GM18505 (cell line): ENCODE data around the gene RAP1GAP.
"Not testable (repeated sequence)": the region's sequence is repeated elsewhere in the genome, so short reads cannot be mapped to it uniquely, and the experiment has no call there.

Experiments
- ATAC-seq: cut with Tn5 transposase; IDR thresholded peaks from one replicate; pipeline ENCODE4 v1.9.1; 2021; ENCODE audit not compliant: unreplicated experiment
- POLR2A ChIP-seq: IDR thresholded peaks from 4 replicates; pipeline ENCODE4 v1.6.1; 2011; ENCODE audit warnings: borderline replicate concordance; ENCODE audit not compliant: insufficient read depth, insufficient read length; ENCODE audit errors: extremely low read depth

The RAP1GAP gene

DNA sequence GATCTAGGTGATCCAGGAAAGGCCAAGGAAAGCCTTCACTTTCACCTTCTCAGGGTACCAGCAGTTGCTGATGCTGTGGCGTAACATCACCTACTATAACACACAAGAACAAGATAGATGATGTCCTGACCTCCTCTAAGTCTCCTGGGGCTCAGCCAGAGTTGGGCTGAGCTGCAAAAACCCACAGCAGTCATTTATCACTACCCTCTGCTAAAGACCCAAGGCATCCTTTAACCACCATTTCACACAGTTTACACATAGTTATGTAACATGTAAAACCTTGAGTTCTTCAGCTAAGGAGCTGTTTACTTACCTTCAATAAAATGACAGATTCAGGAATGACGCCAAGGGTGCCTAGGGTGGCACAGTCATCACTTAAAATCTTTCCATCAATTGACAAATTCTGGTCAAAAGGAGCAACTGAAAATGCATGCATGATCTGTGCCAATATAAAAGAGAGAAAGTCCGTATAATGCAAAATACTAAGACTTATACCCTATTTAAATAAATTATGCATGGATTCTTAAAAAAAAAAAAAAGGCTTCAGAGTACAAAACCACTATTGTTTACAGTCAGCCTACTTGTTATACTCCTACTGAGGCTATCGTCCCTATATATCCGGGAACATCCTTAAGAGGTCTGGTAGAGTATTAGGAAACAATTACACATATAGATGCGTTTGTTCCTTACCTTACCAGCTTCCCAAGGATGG is 20.7 kb upstream of the RAP1GAP start:
- TF ChIP-seq POLR2A = no peak
- ATAC-seq = no peak

DNA sequence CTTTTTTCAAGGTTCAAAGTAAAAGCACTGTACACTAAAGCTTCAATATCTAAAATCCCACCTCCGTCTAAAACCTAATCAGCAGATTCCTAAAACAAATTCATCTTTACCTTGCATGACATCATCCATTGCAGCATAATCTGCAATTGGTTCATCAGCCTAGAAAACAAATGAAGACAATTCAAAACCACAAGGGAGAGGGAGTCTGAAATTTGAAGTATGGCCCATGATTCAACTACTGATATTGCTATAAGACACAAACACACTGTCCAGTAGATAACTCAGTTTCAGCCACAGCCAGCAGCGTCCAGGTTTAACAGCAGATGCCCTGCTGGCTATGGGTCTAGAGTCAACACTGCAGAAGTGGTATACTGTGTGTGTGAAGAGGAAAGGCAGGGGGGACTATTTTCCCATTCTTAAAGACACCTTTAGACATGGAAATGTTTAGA is 17.9 kb upstream of the RAP1GAP start:
- TF ChIP-seq POLR2A = no peak
- ATAC-seq = no peak

DNA sequence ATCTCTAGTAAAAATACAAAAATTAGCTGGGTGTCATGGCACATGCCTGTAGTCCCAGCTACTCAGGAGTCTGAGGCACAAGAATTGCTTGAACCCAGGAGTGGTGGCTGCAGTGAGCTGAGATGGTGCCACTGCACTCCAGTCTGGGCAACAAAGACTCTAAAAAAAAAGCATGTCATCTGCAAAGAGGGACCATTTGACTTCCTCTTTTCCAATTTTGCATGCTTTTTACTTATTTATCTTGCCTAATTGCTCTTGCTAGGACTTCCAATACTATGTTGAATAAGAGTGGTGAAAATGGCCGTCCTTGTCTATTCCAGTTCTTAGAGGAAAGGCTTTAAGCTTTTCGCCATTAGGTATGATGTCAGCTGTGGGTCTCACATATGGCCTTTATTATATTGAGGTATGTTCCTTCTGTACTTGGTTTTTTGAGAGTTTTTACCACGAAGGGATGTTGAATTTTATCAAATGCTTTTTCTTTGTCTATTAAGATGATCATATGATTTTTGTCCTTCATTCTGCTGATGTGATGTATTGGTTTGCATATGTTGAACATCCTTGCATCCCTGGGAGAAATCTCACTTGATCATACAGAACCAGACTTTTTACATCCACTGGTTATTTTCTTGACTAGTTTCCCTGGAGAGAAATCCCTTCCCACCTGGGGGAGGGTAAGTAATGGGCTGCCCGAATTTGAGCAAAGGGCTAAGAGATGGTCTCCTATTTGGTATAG is 17.0 kb upstream of the RAP1GAP start:
- no peak for TF ChIP-seq POLR2A
- ATAC-seq = no peak

- no peak for ATAC-seq
- no peak for TF ChIP-seq POLR2A
These were observed 12.3 kb upstream of the RAP1GAP start for GRCh38 chr1:21681426-21681825.

DNA sequence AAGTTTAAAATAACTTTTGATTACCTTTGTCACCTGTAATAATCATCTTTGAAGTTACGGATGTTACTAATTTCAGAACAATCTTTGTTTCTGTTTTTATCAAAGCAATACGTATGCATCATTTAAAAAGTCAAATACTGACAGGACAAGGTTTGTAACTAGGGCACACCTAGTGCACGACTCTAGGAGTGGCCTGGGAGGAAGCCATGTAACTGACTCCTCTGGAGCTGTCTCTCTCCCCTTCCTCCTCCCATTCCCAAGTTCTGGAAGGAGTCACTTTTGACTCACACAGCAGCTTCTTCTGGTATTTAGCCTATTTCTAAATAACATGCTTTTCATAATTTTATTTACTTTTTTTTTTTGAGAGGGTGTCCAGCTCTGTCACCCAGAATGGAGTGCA is 11.8 kb upstream of the RAP1GAP start:
- TF ChIP-seq POLR2A = no peak
- no peak for ATAC-seq

- ATAC-seq = no peak
- TF ChIP-seq POLR2A = no peak
These were observed 11.2 kb upstream of the RAP1GAP start for GRCh38 chr1:21680381-21680780.

DNA sequence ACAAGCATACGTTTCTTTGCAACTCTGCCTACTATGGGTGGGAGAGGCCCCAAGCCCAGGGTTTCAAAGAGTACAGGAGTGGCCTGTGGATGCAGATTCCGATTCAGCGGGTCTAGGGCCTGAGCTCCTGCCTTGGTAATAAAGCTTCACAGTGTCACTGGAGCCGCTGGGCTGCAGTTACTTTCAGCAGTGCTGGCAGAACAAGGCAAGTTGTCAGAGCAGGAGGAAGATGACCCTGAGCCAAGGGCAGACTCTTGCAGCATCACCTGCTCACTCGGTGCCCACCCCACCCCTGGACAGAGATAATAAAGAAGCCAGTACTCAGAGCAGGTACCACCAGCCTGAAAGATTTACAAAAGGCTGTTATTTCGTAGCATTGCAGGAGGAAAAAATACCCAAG is 8.0 kb upstream of the RAP1GAP start:
- ATAC-seq = no peak

GRCh38 chr1:21674957-21675356 is 5.8 kb upstream of the RAP1GAP start:
- no peak for TF ChIP-seq POLR2A
- no peak for ATAC-seq

More for the DNA sequence above, 8.0 kb upstream of the RAP1GAP start:
- no peak for TF ChIP-seq POLR2A

- not testable (repeated sequence) for ATAC-seq
These were observed 4.7 kb upstream of the RAP1GAP start for GRCh38 chr1:21673853-21674252.

GRCh38 chr1:21673277-21673780 is 4.2 kb upstream of the RAP1GAP start:
- ATAC-seq = no peak
- TF ChIP-seq POLR2A = no peak

DNA sequence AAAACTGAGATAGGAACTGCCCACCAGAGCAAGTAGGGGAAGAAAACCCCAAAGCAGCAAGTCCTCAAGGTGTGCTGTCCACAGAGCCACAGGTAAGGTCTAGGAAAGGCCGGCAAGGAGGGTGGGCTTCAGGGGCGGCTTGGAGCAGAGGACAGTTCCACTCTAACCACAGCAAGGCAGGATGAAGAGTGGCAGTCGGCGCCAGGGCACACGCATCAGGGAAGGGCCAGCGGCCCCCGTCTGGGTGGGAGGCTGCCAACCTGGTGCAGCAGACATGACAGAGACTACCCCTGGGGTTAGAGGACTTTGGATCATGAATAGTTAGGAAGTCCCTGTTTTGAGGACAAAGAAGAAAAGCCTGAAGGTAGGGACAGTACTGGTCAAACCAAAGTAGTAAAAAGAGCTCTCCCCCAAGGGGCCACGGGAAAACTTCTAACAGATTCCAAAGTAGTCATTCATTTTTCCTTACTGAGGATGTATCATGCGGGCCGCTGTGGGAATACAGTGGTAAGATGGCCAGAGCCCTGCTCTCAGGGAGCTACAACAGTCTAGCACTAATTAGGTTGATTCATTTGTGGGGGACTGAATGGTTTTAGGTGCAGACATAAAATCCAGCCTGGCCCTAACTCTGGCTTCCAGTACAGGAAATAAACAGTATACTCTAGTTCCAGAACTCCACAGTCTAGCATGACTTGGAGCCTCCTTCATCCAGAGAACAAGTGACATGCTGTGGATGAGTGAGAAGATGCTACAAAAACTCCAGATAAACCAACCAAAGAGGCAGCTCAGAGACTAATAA is 3.5 kb upstream of the RAP1GAP start:
- TF ChIP-seq POLR2A = no peak
- no peak for ATAC-seq

DNA sequence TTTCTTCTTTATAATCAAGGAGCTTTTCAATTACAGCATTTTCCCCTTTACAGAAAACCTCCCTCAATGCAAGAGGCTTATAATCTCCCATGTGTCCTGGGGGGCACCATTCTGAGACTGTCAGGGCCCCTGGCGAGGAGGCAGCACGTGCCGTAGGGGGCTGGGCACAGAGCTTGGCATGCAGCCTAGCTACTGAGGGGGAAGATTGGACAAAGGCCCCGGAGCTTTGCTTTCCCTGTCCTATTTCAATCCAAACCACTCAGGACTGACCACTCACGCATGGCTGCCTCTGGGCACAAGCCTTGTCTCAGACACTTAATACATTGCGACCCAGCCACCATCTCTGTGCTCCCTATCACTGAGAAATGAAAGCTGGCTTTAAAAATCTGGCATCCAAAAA is 2.8 kb upstream of the RAP1GAP start:
- no peak for ATAC-seq
- no peak for TF ChIP-seq POLR2A
